ENCODE measurements around the gene MYBBP1A. TPM values are rescaled to one million over a fixed set of nuclear protein-coding genes. Genes with fewer than 3 reads are reported as not detected.

The MYBBP1A gene
- polyA plus RNA-seq, 10 donors, result 25.9 to 41.9 (median 31.3) TPM

- no peak for DNase-seq
Observed at GRCh38 chr17:4520060-4520893, 34.9 kb downstream of the MYBBP1A start.

GRCh38 chr17:4519361-4519788, 35.8 kb downstream of the MYBBP1A start:
- no peak for DNase-seq

DNA sequence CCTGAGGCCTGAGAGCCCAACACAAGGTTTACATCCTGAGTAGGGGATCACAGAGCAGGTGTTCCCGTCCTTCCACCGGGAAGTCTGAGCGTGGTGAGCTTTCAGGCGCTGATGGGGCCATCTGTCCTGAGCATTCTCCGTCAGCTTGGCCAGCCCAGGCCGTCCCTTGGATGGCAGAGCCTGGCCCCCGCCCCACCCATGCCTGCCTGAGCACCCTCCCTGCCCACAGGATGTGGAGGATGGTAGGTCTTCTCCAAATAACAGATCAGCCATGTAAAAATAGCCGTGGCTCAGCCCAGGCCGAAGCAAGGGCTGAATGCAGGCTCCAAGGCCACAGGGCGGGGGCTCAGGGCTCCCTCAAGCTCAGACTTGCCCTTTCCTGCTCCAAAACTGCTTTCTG, 36.3 kb downstream of the MYBBP1A start:
- DNase-seq, result no peak

DNA sequence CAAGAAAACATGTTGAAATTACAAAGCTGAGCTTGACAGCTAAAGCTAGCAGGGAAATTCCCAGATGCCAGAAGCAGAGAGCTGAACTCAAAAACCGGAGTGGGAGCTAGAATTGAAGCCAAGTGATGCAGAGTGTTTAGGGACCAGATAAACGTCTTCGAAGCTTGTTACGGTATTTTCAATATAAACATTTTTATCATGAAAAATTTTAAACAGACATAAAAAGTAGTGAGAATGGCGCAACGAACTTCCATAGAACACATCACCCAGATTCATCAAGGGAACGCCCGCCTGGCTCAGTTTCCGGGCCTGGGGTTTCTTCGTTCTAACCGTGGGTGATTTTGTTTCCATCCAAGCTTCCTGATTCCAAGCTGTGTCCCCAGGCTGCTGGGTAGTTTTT, 38.4 kb downstream of the MYBBP1A start:
- DNase-seq, result peak in 1 of 3 donors; percentile 73

GRCh38 chr17:4515501-4515900, 39.7 kb downstream of the MYBBP1A start:
- no peak for DNase-seq

DNA sequence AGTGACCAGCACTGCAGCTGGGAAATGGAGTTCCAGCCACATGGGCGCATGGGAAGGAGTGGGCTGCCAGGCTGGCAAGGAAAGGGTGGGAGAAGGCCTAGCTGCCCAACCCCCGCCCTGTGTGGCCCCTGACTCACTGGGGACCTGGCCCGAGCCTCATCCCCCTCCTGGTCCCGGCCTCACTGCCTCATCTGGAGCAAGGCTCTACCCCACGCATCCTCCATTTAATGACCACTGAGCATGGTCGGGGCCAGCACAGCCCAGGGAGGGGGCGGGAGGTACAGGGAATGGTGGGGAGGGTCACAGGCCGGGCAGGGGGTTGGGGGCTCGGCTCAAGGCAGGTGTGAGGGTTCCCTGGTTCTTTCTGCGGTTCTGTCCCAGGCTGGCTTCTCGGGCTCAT, 40.4 kb downstream of the MYBBP1A start:
- DNase-seq, result no peak

- no peak for DNase-seq
Observed at GRCh38 chr17:4514206-4514605, 41.0 kb downstream of the MYBBP1A start.

GRCh38 chr17:4513113-4514032, 41.8 kb downstream of the MYBBP1A start:
- DNase-seq, result no peak

- DNase-seq, result no peak
Observed at GRCh38 chr17:4512156-4513112, 42.8 kb downstream of the MYBBP1A start.

DNA sequence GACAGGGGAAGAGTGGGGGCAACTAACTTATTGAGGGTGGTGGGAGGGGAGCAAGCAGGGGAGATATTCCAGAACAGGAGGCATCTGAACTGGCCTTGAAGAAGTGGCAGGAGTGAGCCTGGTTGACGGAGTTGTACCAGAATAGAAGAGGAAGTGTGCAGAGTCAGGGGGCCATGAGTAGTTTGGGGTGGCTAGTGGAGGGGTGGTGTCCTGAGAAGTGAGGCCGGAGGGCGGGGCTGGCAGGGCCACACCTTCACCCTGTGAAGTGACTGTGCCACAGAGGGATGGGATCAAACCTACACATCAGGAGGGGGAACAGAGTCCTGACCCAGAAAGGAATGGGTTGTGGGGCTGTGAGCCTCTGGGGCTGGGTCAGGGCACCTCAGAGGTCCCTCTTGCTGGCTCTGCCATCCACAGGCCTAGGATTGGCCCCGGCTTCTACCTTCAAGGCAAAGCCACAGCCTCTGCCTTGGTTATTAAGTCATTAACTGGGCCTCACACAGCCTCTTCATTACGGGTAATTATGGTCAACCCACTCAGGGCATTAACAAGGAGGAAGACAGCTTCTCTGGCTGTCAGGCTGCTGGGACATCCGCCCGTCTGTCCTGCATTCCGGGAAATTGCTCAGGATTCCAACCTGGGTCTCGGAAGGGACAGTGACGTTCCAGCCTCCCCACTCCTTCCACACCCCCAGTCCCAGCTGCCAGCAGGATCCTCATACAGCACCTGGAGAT, 43.8 kb downstream of the MYBBP1A start:
- DNase-seq, result no peak

DNA sequence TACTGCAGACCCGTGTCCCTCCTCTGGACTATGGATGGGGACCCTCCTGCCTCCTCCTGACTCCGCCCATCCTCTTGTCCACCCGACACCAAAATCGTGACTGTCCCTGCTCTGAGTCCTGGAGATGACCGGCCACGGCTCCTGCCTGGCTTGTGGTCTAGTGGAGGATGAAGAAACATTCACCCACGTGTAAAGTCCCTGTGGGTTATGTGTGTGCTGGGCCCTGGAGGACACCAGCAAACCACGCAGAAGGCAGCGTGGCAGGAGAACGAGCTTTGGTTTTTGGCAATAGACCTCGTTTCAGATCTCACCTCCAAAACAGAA, 44.6 kb downstream of the MYBBP1A start:
- DNase-seq, result no peak

DNA sequence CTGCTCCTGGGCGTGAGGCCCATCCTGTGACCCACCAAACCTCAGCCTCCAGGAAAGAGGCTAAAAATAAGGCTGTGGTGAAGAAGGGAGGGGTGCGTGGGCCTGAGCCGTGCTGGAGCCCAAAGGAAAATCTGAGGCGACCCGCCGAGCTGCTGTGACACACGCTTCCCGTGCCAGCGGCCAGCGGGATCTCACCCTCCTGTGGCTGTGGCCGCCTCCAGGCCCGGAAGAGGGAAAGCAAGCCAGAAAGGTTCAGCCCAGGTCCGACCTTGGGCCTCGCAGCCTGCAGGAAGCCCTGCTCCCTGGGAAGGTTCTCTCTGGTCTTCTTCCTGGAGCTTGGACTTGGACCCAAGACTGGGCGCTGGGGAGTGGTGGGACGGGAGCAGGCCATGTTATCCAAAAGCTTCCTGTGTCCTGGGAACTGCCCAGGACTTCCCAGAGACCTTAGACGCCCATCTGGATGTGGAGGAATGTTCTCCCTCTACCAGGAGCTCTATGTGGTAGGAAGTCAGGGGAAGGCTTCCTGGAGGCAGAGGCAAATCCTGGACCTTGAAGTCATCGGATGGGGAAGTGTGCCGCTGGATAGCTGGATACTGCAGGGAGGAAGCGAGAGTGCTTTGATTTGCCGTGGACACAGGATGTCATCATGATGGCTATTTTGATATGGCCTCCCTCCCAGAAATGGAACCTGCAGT, 45.1 kb downstream of the MYBBP1A start:
- DNase-seq, result no peak

DNA sequence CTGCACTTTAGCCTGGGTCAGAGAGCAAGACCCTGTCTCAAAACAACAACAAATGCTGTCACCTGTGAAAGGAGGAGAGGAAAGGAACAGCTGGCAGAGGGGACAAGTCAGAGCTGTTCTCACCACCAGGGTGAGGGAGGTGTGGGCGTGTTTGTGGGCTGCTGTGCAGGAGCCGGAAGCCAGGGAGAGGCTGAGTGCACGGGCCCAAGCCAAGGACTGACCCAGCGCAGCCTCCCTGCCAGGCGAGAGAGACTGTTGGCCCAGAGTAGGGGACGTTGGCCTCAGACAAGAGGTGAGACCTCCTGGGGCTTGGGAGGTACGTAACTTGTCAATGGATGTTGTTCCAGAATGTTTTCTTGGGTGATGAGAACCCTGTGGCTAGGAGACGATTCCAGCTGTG, 45.8 kb downstream of the MYBBP1A start:
- no peak for DNase-seq

DNA sequence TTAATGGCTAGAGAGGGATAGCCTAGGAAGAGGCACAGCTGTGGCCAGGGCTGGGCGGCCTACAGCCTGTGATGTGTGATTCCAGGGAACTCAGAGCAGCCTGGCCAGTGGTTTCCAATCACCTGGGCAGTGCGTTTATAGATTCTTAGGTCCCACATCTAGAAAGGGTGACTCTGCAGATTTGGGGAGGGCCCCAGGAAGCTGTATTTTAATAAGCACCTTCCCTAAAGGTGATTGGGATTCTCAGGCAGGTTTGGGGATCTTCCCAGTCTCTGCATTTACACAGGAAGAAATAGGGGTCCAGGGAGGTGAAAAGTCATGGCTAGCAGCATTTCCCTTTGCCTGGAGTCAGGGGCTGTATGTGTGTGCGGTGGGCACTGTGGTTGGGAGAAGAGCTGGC, 47.0 kb downstream of the MYBBP1A start:
- DNase-seq, result no peak

- no peak for DNase-seq
Observed at GRCh38 chr17:4507361-4508111, 47.6 kb downstream of the MYBBP1A start.

DNA sequence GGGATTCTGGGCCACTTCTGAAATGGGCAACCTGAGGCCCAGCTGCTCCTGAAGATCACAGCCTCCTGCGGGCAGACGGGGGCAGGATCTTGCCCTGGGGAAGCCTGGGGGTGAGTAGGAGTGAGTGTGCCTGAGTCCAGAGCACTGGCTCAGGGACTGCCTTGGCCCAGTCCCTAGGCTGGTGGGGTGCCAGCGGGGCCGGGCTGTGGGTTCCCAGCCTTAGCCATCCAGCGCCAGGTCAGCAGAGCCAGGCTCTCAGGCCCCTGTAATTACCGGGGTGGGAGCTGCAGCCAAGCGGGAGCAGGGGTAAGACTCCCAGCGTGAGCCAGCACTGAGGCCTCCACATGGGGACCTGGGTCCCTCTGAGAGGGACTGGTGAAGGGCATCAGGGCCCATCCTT, 48.3 kb downstream of the MYBBP1A start:
- no peak for DNase-seq

DNA sequence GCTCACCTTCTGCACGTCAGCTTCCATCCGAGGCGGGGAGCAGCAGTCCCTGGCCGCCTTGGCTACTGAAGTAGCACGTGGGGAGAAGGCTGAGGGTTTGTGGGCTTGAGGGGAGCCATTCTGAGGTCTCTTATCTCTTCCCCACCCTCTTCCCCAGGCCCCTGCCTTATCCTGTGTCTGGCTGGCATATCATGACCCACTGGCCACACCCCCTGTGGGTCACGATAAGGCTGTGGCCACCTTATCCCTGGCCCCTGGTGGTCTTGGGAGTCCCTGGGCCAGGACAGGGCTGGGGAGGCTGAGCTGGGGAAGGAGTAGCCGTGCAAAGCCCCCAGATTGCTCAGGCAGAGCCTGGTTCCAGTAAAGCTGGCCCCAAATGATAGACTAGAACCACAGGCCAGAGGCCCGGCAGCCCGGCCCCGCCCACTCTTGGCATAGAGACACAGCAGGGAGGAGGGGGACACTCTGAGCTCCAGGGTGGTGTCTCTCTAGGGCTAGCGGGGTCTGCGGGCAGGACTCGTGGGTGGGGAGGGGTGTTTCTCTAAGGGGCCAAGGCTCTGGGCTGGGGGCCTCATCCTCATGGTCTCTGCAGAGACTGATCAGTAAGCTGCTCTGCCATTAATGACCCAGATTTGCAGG, 48.9 kb downstream of the MYBBP1A start:
- DNase-seq, result peak in 1 of 3 donors; percentile 30

DNA sequence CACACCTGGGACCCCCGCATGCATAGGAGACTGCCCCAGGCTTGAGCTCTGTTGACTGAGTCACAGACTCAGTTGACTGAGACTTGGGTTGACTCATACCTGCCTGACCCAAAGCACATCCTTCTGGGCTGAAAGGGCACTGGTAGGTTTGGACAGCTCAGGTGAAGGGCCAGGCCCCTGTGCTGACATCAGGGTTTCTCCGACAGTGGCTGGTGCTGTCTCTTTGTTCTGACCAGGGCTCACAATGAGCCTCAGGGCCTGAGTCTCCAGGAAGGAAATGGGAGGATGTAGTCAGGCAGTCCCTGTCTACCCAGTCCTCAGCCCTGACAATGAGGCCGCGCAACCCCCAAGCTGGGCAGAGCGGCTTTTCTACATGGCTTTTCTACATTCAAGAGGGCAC, 50.0 kb downstream of the MYBBP1A start:
- DNase-seq, result no peak

DNA sequence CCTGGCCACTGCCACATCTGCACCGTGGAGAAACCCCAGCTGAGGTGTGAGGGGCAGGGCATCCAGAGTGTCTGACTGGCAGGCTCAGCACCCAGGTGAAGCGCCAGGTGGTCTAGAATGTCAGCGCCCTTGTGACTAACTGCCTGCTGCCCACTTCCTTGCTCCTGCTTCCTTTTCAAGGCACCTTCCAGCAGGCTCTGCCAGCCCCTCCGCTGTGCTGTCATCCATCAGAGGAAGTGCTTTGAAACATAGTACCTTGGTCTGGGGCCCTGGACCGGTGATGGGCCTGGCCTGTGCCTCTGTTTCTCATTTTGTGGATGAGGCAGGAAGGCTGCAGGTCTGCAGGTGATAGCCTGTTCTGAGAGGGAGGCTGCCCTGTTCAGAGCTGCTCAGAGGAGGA, 51.0 kb downstream of the MYBBP1A start:
- DNase-seq, result no peak
